Stimulated activated CD8-positive, alpha-beta memory T cell treated with anti-CD3 and anti-CD28 coated beads, Interleukin-12 subunit alpha, Interleukin-12 subunit beta, amount 100 ng/mL, for 24 hours (primary cell): ENCODE results near the gene CHMP2B.
"Not testable (repeated sequence)": the region's sequence is repeated elsewhere in the genome, so short reads cannot be mapped to it uniquely, and the experiment has no call there.

Experiments
- DNase-seq: peaks from one replicate; pipeline ENCODE4 v3.0.0-alpha.2; 2020; ENCODE audit errors: extremely low read depth

CHMP2B gene

DNA sequence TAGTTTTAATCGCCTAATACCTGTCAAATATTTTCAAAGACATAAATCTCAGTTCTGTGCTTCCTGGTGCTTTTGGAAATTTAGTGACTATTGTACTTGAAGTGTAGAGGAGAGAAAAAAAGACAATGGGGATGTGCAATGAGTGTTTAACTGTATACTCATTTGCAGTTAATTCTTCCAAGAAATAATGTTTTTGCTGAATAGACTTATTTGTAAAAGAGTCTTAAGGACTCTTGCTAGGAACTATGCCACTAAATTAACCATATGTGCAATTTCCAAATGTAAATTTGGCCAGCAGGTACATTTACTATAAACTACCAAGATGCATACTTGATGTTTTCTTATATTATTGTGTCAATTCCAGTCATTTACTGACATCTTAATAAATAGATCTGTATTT is 2.0 kb downstream of the CHMP2B start:
- no peak for DNase-seq

DNA sequence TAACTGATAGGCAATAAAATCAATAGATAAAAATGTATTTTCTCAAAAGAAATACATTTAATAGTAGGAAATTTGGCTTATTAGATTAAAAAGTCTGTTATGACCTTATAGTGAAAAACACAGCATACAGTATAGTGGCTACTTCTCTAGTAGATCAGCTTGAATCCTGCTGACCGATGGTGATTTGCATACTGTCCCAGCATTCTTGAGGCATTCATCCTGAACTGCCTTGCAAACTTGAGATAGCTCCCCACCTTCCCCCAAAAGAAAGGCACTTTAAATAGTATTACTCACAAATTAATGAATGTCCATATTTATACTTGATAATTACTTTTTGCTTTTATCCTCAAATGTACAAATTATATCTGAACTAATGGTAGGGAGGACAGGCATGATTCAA is 6.7 kb downstream of the CHMP2B start:
- no peak for DNase-seq

DNA sequence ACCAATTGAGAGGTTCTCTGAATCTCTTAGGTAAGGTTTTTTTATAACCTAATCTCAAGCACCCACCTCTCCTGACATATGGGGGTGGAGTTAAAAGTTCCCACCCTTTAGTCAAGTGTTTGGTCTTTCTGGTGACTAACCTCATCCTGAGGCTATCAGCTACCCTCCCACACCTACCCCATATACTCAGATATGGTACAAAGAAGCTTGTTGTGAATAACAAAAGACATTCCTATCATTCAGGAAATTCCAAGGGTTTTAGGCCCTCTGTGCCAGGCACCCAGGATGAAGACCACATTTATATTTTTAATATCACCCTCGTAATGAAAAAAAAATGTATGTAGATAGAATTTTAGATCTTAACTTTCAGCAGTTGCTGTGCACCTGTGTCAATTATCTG is 9.0 kb downstream of the CHMP2B start:
- DNase-seq: no peak

DNA sequence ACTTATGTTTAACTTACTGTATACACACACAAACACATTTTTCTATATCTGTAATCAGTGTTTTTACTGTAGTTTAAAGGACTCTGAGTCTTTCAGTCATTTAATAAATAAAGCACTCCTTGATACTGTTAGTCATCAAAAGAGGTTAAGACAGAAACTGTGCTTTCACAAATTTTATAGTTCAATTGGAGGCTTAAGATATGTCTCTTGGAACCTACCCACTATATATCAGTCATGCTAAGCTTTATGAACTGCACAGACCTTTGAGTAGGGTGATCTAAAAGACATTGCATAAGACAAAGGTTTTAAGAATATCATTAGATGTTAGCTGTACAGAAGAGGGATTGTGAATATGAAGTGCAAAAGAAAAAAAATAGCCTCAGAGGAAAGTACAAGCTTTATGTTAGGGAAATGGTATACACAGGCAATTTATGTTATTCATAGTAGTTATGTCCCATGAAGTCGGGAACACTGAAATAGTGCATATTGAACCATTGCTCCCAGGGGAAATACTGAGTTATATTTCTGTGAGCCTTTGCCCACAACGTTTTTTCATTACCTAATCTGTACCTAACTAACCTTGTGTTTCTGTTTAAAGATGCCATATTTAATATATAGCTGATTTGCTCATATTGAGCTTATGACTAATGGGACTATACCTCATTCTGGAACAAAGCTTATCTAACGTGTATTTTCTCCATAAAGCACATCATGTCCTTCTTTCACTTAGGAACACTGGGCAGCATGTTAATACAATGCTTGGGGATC is 19.7 kb downstream of the CHMP2B start:
- DNase-seq: no peak

DNA sequence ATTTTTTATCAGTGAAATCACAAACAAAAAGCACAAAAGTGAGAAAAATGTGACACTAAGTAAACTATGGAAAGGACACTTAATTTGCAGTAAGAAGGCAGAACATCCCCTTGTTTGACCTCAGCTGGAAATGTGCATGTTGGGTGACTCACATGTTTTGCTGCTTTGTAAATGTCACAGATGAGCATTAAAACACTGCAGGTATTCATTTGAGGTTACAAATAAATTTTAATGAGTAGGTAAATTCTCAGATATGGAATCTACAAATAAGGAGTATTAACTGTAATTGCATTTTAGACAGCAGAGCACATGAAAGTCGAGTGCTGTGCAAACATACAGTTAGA is 20.3 kb downstream of the CHMP2B start:
- DNase-seq: no peak

DNA sequence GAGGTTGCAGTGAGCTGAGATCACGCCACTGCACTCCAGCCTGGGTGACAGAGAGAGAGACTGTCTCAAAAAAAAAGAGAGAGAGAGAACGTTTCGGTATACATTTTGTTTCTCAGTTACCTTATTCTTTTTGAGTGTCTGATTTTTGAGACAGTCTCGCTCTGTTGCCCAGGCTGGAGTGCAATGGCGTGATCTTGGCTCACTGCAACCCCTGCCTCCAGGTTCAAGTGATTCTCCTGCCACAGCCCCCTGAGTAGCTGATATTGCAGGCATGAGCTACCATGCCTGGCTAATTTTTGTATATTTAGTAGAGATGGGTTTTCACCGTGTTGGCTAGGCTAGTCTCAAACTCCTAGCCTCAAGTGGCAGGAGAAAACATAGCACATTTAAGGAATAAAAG is 21.1 kb downstream of the CHMP2B start:
- not testable (repeated sequence) for DNase-seq

DNA sequence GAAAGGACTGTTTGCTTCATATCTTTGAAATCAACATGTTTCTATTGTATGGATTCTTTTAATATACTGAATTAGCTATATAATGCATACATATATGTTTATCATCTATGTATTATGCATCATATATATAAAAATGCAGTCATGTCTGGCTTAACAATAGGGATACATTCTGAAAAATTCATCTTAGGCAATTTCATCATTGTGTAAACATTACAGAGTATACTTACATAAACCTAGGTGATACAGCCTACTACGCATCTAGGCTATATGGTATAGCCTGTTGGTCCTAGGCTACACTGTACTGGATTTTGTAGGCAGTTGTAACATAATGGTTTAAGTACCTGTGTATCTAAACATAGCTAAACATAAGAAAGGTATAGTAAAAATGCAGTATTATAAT is 21.7 kb downstream of the CHMP2B start:
- DNase-seq: no peak

DNA sequence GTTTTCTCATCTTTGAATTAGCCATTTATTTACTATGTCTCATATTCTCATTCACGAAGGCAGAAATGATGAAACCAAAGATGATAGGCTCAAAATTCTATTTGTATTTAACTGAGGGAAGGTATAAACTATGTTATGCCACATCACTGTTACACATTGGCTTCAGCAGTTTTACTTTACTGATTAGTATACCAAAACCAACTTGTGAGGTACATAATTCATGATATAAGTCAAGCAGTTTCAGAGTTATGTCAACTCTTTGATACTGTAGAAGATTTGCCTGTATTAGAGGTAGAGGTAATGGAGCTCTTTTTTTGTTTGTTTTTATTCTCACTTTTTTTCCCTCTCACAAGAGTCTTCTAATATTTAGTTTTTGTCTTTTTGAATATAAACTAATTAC is 22.9 kb downstream of the CHMP2B start:
- DNase-seq: no peak

DNA sequence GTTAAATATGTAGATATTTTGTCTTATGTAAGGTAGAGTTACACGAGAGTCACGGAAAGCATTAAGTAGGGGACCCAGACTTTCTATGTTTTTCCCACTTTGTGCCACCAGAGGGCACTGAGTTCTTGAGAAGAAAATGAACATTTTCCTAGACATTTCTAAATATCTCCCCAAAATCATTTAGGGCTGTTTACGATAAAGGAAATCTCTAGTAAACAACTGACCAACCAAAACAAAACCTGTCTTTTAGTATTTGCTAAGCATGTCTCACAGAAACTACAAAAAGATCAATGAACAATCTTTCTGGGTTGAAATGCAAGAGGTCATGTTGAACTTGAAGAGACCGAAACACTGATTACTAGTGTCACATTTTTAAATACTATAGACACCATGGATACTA is 33.2 kb downstream of the CHMP2B start:
- DNase-seq: no peak

DNA sequence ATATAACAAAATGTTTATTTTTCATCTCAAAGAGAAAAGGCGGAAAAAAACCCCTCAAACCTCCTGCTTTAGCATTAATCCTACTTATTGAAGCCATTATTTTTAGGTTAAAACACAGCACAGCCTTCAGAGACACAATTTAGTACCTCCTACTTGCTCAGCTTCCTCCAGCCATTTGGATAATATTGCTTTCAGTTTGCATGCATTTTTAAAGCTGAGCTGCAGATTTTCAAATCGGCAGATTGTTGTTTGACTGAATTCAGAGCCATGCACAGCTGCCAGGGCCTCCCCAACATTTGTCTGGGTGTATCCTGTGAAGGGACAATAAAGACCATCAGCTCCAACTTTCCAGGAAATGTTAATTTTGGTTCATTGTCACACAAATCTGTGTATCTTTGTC is 34.8 kb downstream of the CHMP2B start:
- no peak for DNase-seq

DNA sequence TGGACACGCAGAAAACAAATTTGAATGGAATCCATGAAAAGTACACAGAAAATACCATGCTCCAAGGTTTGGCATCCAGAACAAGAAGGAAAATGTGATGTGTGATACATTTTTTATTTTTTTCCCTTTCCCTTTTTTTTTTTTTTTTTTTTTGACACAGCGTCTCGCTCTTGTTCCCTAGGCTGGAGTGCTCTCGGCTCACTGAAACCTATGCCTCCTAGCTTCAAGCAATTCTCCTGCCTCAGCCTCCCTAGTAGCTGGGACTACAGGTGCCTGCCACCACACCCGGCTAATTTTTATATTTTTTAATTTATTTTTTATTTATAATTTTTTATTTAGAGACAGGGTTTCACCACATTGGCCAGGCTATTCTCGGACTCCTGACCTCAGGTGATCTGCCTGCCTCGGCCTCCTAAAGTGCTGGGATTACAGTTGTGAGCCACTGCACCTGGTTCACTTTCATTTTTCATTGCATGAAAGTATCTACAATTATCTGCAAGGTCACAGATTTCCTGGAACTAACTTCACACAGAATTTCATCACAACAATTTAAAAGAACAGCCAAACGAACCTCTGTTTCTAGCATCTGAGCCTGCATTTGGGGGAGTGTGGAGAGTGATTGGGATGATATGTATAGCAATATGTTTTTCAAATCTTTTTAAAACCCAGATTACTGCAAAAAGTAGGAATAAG is 41.0 kb downstream of the CHMP2B start:
- DNase-seq: no peak

DNA sequence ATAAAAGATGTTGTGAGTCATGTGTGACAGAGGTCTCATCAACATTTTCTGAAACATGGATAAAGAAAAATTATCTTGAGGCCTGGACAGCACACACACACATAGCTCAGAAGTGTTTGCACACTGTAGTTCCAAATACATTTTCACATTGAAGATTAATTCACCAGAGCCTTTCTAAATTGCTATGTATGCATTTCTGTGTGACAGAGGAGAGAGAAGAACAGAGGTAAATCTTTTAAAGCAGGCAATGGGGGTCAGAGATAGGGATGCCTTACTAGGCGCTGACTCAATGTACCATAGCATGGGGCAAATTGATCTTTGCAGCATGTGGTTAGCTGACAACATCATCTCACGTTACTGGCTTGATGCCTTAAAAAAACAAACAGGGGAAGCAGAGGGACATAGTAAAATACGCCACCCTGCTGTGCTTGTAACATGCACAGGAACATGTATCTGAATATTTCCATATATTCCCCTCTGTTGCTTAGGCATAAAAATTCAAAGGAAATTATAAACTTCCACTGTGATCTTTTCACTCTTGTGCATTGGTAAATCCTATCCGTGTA is 41.6 kb downstream of the CHMP2B start:
- no peak for DNase-seq

DNA sequence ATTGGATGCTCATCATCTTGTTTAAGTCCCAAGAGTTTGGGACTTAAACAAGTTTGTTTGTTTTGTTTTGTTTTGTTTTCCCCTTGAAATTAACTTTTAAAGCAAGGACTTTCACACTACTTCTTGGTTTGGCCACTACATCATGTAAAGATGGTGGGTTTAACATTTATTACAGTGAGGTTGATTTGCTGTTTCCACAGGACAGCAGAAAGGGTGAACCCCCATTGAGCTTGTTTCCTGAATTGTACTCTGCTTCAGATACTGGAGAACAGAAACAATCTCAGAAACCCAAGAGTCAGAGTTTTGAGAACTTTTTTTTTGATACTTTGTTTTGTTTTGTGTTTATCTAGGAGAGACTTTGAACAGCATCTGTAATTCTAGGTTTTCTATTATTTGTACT is 42.6 kb downstream of the CHMP2B start:
- no peak for DNase-seq

DNA sequence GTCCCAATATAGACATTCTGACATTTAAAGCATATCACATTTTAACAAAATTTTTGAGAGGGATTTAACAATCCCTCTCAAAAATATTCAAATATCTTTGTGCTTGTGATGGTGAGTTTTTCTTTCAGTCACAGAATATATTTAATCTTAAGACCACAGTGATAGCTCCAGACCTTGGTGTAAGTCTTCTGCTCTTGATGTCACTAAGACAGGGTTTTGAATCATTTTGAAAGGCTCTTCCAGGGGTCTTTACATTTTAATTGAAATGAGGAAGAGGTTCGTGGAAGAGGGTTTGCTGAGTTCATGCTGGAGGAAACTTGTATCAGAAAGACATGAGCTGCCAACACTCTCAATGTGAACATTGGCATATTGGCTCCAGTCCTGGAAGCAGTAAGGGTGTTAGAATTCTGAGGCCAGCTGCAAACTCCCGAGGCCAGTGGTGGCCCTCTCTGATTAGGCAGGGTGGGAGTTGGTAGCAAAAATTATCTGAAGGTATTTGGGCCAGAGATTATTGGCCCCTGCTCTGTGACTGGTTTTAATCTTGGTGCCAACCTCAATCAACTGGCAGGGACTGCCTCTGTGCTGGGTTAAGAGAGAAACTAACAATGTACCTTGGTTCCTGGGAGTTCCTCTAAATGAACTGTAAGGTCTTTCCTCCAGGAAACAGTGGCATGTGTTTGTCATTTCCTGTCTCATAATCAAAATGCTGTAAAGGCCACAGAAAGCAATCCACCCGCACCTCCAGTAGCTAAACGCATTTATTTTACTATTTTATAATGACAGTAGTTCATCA is 44.0 kb downstream of the CHMP2B start:
- no peak for DNase-seq

DNA sequence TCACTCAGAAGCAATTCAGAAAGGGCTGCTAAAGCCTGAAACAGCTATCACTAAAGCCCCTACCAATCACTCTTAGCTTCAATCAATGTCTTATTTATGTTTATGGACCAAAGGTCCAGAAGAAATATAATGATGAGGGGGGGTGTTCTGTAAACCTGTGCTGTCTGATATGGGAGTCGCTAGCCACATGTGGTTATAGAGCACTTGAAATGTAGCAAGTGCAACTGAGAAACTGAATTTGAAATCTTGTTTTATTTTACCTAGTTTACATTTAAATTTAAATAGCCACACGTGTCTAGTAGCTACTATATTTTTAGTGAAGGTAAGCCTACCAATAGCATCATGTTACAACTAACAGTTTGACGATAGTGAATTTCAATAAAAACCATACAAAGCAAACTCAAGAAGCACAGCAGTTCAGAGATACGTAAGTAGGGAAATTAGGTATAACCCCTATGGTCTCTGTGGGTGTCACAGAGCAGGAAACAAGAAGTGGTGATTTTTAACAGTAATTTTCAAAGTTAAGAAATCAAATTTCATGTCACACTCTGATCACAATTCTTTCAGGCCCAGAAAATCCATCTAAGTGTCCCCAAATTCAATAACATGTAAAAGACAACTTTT is 45.7 kb downstream of the CHMP2B start:
- no peak for DNase-seq

DNA sequence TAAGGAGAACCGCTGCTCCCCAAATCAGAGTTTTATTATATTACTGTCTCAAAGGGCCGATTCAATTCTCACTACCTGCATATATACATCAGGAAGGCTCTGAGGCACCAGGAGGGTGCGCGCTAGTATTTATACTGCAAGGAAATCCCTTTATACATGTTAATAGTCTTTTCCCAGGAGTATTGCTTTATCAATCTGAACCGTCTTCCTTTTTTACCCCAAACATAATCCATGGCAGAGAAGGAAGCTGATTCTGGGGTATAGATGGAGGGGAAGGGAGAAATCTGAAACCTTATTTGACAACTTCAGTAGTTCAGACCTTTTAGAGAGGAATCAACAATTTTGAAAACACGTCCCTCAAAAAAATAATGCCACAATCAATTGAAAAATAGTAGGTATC is 49.4 kb downstream of the CHMP2B start, which contains the start of gene POU1F1:
TSS of gene POU1F1 (minus strand) at position 101 of the 400 bp plus-strand sequence. CDS start 122 bp downstream, outside the sequence.
- DNase-seq: no peak

DNA sequence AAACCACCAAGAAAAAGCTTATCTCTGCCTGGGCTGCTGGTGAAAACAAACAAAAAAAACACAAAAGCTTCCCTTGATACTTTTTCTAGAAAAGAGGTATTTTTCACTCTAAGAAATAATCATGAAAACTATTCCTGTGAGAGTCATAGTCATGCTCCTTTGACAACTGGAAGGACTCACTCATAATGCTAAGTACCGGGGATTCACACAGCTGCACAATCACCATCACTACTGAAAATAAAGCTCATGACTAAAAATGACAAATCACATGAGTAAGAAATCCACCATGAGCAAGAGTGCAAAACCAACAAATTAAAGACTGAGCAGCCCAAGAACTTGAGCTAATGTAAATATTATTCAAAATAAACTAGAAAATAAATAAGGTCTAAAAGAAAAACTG is 59.9 kb downstream of the CHMP2B start:
- no peak for DNase-seq

DNA sequence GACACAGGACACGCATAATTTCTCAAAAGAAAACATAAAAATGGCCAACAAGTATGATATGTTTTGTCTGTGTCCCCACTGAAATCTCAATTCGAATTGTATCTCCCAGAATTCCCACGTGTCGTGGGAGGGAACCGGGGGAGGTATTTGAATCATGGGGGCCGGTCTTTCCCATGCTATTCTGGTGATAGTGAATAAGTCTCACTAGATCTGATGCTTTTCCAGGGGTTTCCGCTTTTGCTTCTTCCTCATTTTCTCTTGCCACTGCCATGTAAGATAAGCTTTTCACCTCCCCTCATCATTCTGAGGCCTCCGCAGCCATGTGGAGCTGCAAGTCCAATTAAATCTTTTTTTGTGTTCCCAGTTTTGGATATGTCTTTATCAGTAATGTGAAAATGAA is 61.3 kb downstream of the CHMP2B start:
- DNase-seq: no peak

DNA sequence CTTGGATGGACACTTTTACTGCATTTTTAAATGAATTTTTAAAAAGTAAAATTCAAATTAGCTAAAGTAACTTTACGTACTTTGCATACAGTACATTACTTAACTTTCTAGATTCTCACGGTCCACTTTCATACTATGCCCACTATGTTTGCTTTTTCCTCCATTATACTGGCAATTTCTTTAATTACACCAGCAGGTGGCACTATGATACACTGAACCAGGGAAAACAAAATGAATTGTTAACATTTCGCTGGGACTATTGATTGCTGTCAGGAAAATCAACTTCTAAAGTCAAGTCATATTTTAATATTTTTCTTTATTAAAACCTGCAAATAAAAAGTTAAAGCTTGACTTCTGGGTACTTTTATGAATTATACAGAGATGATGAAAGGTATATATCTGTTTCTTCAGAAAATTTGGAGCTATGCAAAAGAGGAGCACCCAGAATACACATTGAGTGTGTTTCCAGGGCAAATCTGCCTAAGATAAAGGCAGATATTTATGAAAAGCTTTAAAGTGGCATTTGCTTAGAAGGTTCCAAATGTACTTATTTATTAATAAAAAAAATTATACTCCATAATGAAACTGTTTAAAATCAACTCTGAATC is 71.1 kb downstream of the CHMP2B start:
- no peak for DNase-seq

DNA sequence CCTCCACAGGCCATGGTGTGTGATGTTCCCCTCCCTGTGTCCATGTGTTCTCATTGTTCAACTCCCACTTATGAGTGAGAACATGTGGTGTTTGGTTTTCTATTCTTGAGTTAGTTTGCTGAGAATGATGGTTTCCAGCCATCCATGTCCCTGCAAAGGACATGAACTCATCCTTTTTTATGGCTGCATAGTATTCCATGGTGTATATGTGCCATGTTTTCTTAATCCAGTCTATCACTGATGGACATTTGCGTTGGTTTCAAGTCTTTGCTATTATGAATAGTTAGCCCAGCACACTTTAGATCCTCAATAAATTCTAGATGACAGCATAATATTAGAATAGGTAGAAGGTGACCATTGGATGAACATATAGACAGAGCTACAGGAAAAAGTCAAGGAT is 77.9 kb downstream of the CHMP2B start:
- DNase-seq: not testable (repeated sequence)
